K562 (cell line): ENCODE data around the gene EPHA7. TPM values are rescaled to one million over a fixed set of nuclear protein-coding genes. Genes with fewer than 3 reads are reported as not detected.

ENCODE experiments used
- ATAC-seq: fragments of 200-7000 bp; cut with Tn5 transposase; 3 replicates; pipeline ENCODE4 v1.9.1; 2020; ENCODE audit warnings: moderate library complexity
- BruUV-seq: library from RNA; stranded (reverse); fragments of 400-500 nt; replicated peaks from 2 replicates; lab custom pipeline; 2021; lab: Mats Ljungman, UMichigan
- CTCF ChIA-PET: fragments of 300-600 bp; formaldehyde crosslinking; extraction: SDS; loops from one replicate; lab custom pipeline; 2021; ENCODE audit warnings: low intra/inter-chr PET ratio; lab: Yijun Ruan, JAX
- POLR2A ChIA-PET: fragments of 300-600, 350-650 bp; sonication (Branson Sonifier 250); formaldehyde crosslinking; extraction: SDS; loops from one replicate; lab custom pipeline; 2021; ENCODE audit warnings: antibody characterized with exemption, inconsistent platforms; lab: Yijun Ruan, JAX
- DNase-seq, 4 experiments: peaks; one replicate each; pipeline versions ENCODE4 v3.0.0 to v3.0.0-alpha.2; 2011 to 2018; ENCODE audit warnings: low spot score in 3 of 4, mixed read lengths in 3 of 4; ENCODE audit errors: extremely low read depth in 1 of 4
- FAIRE-seq: peaks from 2 replicates; lab custom pipeline; 2011; peaks lifted over from hg19 to GRCh38; lab: Jason Lieb, UNC
- H2AFZ ChIP-seq: 2 replicates; pipeline ENCODE4 v1.6.0; 2011; ENCODE audit warnings: low read depth, low read length, control low read depth, inconsistent platforms
- H3K27ac ChIP-seq: fragments of 200-600 bp; 3 replicates; pipeline ENCODE4 v1.8.0; 2011; ENCODE audit warnings: low read depth, mild to moderate bottlenecking, control low read depth, inconsistent platforms, low read length, moderate library complexity, mixed read lengths; ENCODE audit errors: extremely low read depth
- H3K27me3 ChIP-seq, 2 experiments: fragments of 300-600 bp in 1 of 2; 2 replicates in 1 of 2; 3 replicates in 1 of 2; pipeline versions ENCODE4 v1.6.0 to v1.8.0; 2011; ENCODE audit warnings: inconsistent platforms in 2 of 2, low read length in 2 of 2, mild to moderate bottlenecking in 1 of 2, mixed read lengths in 1 of 2, moderate library complexity in 1 of 2; ENCODE audit not compliant: control insufficient read depth in 2 of 2, insufficient read depth in 2 of 2
- H3K36me3 ChIP-seq: fragments of 300-600 bp; 3 replicates; pipeline ENCODE4 v1.8.0; 2011; ENCODE audit warnings: mild to moderate bottlenecking, low read length, inconsistent platforms; ENCODE audit not compliant: control insufficient read depth, insufficient read depth
- H3K4me1 ChIP-seq, 2 experiments: fragments of 200-600 bp in 1 of 2; replicated peaks in 1 of 2; 2 replicates in 1 of 2; 3 replicates in 1 of 2; pipeline versions ENCODE4 v1.5.1 to v1.8.0; 2011; ENCODE audit warnings: inconsistent platforms in 2 of 2, low read length in 2 of 2, mild to moderate bottlenecking in 1 of 2, mixed read lengths in 1 of 2, moderate library complexity in 1 of 2; ENCODE audit not compliant: control insufficient read depth in 2 of 2, insufficient read depth in 2 of 2
- H3K4me2 ChIP-seq: 2 replicates; pipeline ENCODE4 v1.6.1; 2011; ENCODE audit warnings: low read length, control low read depth, inconsistent platforms, mixed read lengths; ENCODE audit not compliant: insufficient read depth
- H3K4me3 ChIP-seq: fragments of 200-600 bp; sonication (generic), shearing (Covaris generic); 2 replicates; pipeline ENCODE4 v1.5.1; 2016; ENCODE audit warnings: control low read depth, inconsistent platforms
- H3K79me2 ChIP-seq: fragments of 200-600 bp; 3 replicates; pipeline ENCODE4 v1.8.0; 2011; ENCODE audit warnings: low read length, inconsistent platforms; ENCODE audit not compliant: control insufficient read depth, insufficient read depth
- H3K9ac ChIP-seq, 2 experiments: 2 replicates each; pipeline versions ENCODE4 v1.6.0 to v1.6.1; 2011; ENCODE audit warnings: low read depth in 2 of 2, low read length in 2 of 2, control low read depth in 1 of 2, inconsistent platforms in 1 of 2, mild to moderate bottlenecking in 1 of 2, mixed read lengths in 1 of 2; ENCODE audit not compliant: insufficient read depth in 1 of 2
- H3K9me1 ChIP-seq: one replicate; pipeline ENCODE4 v1.6.0; 2011; ENCODE audit warnings: inconsistent platforms, mild to moderate bottlenecking, low read length, moderate library complexity; ENCODE audit not compliant: control insufficient read depth, insufficient read depth
- H3K9me3 ChIP-seq: replicated peaks from 2 replicates; pipeline ENCODE4 v1.5.1; 2011; ENCODE audit warnings: low read depth, low read length, inconsistent platforms; ENCODE audit not compliant: control insufficient read depth, insufficient read depth
- H4K20me1 ChIP-seq: replicated peaks from 2 replicates; pipeline ENCODE4 v1.6.1; 2011; ENCODE audit warnings: low read length, inconsistent platforms, mixed read lengths; ENCODE audit not compliant: control insufficient read depth, insufficient read depth
- ARHGAP35 ChIP-seq: fragments of 450-650 bp; IDR thresholded peaks from 2 replicates; pipeline ENCODE4 v1.6.1; 2018; ENCODE audit not compliant: partially characterized antibody
- HDAC6 ChIP-seq: IDR thresholded peaks from 2 replicates; pipeline ENCODE4 v1.6.1; 2012; ENCODE audit warnings: low read depth, mild to moderate bottlenecking, control low read depth, inconsistent platforms, low read length, moderate library complexity
- KLF16 ChIP-seq: IDR thresholded peaks from 2 replicates; pipeline ENCODE4 v1.6.1; 2016; ENCODE audit warnings: antibody characterized with exemption
- NCOA4 ChIP-seq: fragments of 450-650 bp; IDR thresholded peaks from 2 replicates; pipeline ENCODE4 v1.6.1; 2018; ENCODE audit warnings: mild to moderate bottlenecking; ENCODE audit not compliant: partially characterized antibody
- NFRKB ChIP-seq: fragments of 450-650 bp; IDR thresholded peaks from 2 replicates; pipeline ENCODE4 v1.6.1; 2016; ENCODE audit warnings: low read depth
- SMARCA4 ChIP-seq: fragments of 450-650 bp; IDR thresholded peaks from 2 replicates; pipeline ENCODE4 v1.6.1; 2016
- XRCC4 ChIP-seq: IDR thresholded peaks from one replicate; pipeline ENCODE4 v1.6.1; 2011; ENCODE audit not compliant: insufficient read depth, insufficient read length; ENCODE audit errors: extremely low read depth
- ZNF41 ChIP-seq: fragments of 250-450 bp; sonication (Bioruptor Pico); conservative IDR thresholded peaks from 2 replicates; pipeline ENCODE4 v1.4.0; 2020; ENCODE audit warnings: mild to moderate bottlenecking
- ZNF436 ChIP-seq: fragments of 250-450, 450-650 bp; sonication (Bioruptor Pico); formaldehyde crosslinking; IDR thresholded peaks from 2 replicates; pipeline ENCODE4 v1.7.0; 2020; ENCODE audit warnings: mild to moderate bottlenecking
- WGBS: fragments of 100-300 bp; shearing (Covaris generic); methylation state at CpG from one replicate; pipeline ENCODE4 v1.1.6; 2016; ENCODE audit warnings: low coverage, mixed read lengths; ENCODE audit not compliant: insufficient coverage; ENCODE audit errors: missing lambda C conversion rate; 5-methylcytosine and 5-hydroxymethylcytosine counted together
- in situ Hi-C: fragments of 300-500 bp; cut with MboI; formaldehyde crosslinking; loops from 4 replicates; pipeline ENCODE4 v1.15.0; 2018; ENCODE audit warnings: inconsistent platforms, mixed read lengths
- intact Hi-C: fragments of 100-400 bp; cut with micrococcal nuclease; formaldehyde crosslinking; loops from 2 replicates; pipeline ENCODE4 v1.14.2; 2022
- polyA plus RNA-seq, 8 experiments: library from polyadenylated mRNA; depleted of rRNA in 4 of 8; stranded (reverse) in 5 of 8; unstranded in 3 of 8; fragments of >200 nt; fragmentation: Nextera tagmentation in 2 of 8; fragmentation: Illumina TruSeq in 1 of 8; extraction: Ambion mirVana in 2 of 8; extraction: Trizol in 1 of 8; gene quantifications; 2 replicates each; pipeline versions ENCODE4 v1.2.1 to v1.2.3, GENCODE V29; 2011 to 2014; ENCODE audit warnings: inconsistent platforms in 1 of 8, missing spikeins in 1 of 8
- total RNA-seq, 7 experiments: library from RNA; depleted of rRNA in 6 of 7; stranded (reverse); fragments of >200 nt in 6 of 7; fragmentation: Illumina TruSeq in 2 of 7; extraction: Trizol in 2 of 7; gene quantifications; 2 replicates each; pipeline versions ENCODE4 v1.2.1 to v1.2.3, GENCODE V29; 2011 to 2021; ENCODE audit warnings: low replicate concordance in 1 of 7
- TF ChIP-seq, protein P1 (sequence below), 2 experiments: fragments of 250-450 bp in 1 of 2; fragments of 450-650 bp in 1 of 2; sonication (Bioruptor Pico) in 1 of 2; IDR thresholded peaks; 2 replicates each; pipeline versions ENCODE4 v1.6.1 to v1.8.0; 2016 to 2021; ENCODE audit warnings: mild to moderate bottlenecking in 2 of 2, moderate library complexity in 2 of 2, missing compliant biosample characterization in 1 of 2, missing genetic modification characterization in 1 of 2
- TF ChIP-seq, protein P2 (sequence below): fragments of 450-650 bp; conservative IDR thresholded peaks from 2 replicates; pipeline ENCODE4 v1.6.1; 2016; ENCODE audit warnings: missing genetic modification characterization, low read depth, mild to moderate bottlenecking, missing compliant biosample characterization, moderate library complexity
- TF ChIP-seq, protein P3 (sequence below), 2 experiments: fragments of 200-800 bp in 1 of 2; sonication (Bioruptor generic) in 1 of 2; sonication (generic) in 1 of 2; formaldehyde crosslinking in 1 of 2; IDR thresholded peaks in 1 of 2; conservative IDR thresholded peaks in 1 of 2; 2 replicates each; pipeline versions ENCODE4 v1.5.0 to v1.6.1; 2016 to 2020; ENCODE audit warnings: missing compliant biosample characterization in 1 of 2, missing genetic modification characterization in 1 of 2, missing genetic modification reagents in 1 of 2

EPHA7 gene
- total and polyA plus RNA-seq, 9 of the 15 experiments (the other 6 are each of a cell fraction or from before 2014, with no cell fraction given), result not detected

DNA sequence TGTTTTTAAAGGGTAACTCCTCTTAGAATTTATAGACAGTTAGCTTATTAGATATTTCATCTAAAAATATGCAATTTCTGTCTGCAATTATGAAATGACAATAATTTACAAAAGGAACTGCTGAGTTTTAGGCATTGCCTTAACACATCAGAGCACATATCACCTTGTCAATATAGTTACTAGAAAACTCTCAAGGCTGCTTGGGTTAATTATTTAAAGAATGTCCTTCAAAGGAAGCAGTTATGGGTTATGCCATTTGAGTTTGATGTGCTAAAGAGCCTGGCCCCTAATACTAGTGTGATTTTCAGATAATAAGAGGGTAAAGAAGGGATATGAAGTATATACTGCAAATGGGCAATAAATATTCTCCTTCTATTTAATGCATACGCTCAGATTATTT, 192.5 kb downstream of the EPHA7 start:
- DNase-seq (no peak), ATAC-seq (no peak), FAIRE-seq (no peak)
- in situ Hi-C loops (no loop called here), intact Hi-C loops (no loop called here)
- Histone ChIP-seq H3K9me3 (no peaks in the 10 kb centered on the region), H2AFZ (no peak overlapping the region), H3K4me1 (no peaks in the 10 kb centered on the region), H3K27me3 (no peaks in the 10 kb centered on the region), H3K36me3 (no peaks in the 10 kb centered on the region), H3K9me1 (no peaks in the 10 kb centered on the region), H3K4me3 (no peak overlapping the region), H3K79me2 (no peaks in the 10 kb centered on the region), H3K27ac (no peak overlapping the region), H3K9ac (no peak overlapping the region), H3K4me2 (no peak overlapping the region), H4K20me1 (no peaks in the 10 kb centered on the region)
- TF ChIP-seq XRCC4, result no peak
- no peak for TF ChIP-seq ARHGAP35
- TF ChIP-seq KLF16, result no peak
- no peak for TF ChIP-seq SMARCA4
- no peak for TF ChIP-seq NCOA4
- TF ChIP-seq ZNF436 (CRISPR knock-in tag), result no peak
- TF ChIP-seq, protein P1, sequence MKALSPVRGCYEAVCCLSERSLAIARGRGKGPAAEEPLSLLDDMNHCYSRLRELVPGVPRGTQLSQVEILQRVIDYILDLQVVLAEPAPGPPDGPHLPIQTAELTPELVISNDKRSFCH (CRISPR knock-in tag; IDR thresholded peaks at IDR 0.05), result no peak
- TF ChIP-seq, protein P1 (tag; IDR thresholded peaks at IDR 0.05), result no peak
- TF ChIP-seq, protein P2, sequence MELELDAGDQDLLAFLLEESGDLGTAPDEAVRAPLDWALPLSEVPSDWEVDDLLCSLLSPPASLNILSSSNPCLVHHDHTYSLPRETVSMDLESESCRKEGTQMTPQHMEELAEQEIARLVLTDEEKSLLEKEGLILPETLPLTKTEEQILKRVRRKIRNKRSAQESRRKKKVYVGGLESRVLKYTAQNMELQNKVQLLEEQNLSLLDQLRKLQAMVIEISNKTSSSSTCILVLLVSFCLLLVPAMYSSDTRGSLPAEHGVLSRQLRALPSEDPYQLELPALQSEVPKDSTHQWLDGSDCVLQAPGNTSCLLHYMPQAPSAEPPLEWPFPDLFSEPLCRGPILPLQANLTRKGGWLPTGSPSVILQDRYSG (tag), result no peak
- TF ChIP-seq, protein P3, sequence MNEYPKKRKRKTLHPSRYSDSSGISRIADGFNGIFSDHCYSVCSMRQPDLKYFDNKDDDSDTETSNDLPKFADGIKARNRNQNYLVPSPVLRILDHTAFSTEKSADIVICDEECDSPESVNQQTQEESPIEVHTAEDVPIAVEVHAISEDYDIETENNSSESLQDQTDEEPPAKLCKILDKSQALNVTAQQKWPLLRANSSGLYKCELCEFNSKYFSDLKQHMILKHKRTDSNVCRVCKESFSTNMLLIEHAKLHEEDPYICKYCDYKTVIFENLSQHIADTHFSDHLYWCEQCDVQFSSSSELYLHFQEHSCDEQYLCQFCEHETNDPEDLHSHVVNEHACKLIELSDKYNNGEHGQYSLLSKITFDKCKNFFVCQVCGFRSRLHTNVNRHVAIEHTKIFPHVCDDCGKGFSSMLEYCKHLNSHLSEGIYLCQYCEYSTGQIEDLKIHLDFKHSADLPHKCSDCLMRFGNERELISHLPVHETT (CRISPR knock-in tag; conservative IDR thresholded peaks at IDR 0.05 in 1 of 2, IDR thresholded peaks at IDR 0.05 in 1 of 2), result no peak
- no peak for TF ChIP-seq ZNF41
- TF ChIP-seq HDAC6, result no peak
- TF ChIP-seq NFRKB, result no peak
- no TSS peak for BruUV-seq
- WGBS, result 0% methylated on average over 1 of the region's 1 CpG
- ChIA-PET POLR2A (no interaction called here), CTCF (no interaction called here)
